H1 (cell line): Measurements from ENCODE around the gene LARP1.

Experiments
- ATF3 ChIP-seq: IDR thresholded peaks from 2 replicates; pipeline ENCODE4 v1.6.1; 2011; ENCODE audit warnings: low read depth, mild to moderate bottlenecking, low read length; ENCODE audit not compliant: insufficient read depth
- EGR1 ChIP-seq: IDR thresholded peaks from 2 replicates; pipeline ENCODE4 v1.6.1; 2011; ENCODE audit warnings: low read depth, low read length, borderline replicate concordance
- EP300 ChIP-seq, 2 experiments: IDR thresholded peaks; 1 replicate in 1 of 2; 2 replicates in 1 of 2; pipeline ENCODE4 v1.6.1; 2011 to 2012; ENCODE audit warnings: low read depth in 2 of 2, low read length in 2 of 2, mild to moderate bottlenecking in 2 of 2, borderline replicate concordance in 1 of 2, inconsistent platforms in 1 of 2, moderate library complexity in 1 of 2
- EZH2 ChIP-seq: fragments of 200-600 bp; sonication (generic); IDR thresholded peaks from 2 replicates; pipeline ENCODE4 v1.7.1; 2012; ENCODE audit warnings: low read depth, mild to moderate bottlenecking, moderate library complexity, low read length, inconsistent platforms; ENCODE audit not compliant: severe bottlenecking
- HDAC2 ChIP-seq, 2 experiments: fragments of 300-600 bp in 1 of 2; sonication (generic) in 1 of 2; IDR thresholded peaks; 2 replicates each; pipeline ENCODE4 v1.6.1; 2011 to 2012; ENCODE audit warnings: low read depth in 2 of 2, low read length in 2 of 2, mild to moderate bottlenecking in 2 of 2, moderate library complexity in 2 of 2, borderline replicate concordance in 1 of 2, inconsistent platforms in 1 of 2
- KDM5A ChIP-seq: fragments of 200-600 bp; IDR thresholded peaks from 2 replicates; pipeline ENCODE4 v1.7.1; 2012; ENCODE audit warnings: mild to moderate bottlenecking, low read length, inconsistent platforms, mixed read lengths
- POLR2A ChIP-seq, 2 experiments: IDR thresholded peaks; 1 replicate in 1 of 2; 2 replicates in 1 of 2; pipeline ENCODE4 v1.6.1; 2011; ENCODE audit warnings: low read depth in 2 of 2, low read length in 2 of 2, mild to moderate bottlenecking in 2 of 2; ENCODE audit errors: control extremely low read depth in 1 of 2
- RAD21 ChIP-seq, 2 experiments: IDR thresholded peaks in 1 of 2; conservative IDR thresholded peaks in 1 of 2; 2 replicates each; pipeline ENCODE4 v1.6.1; 2011; ENCODE audit warnings: low read depth in 2 of 2, low read length in 2 of 2, improper control_type of control experiment in 1 of 2, inconsistent platforms in 1 of 2, mild to moderate bottlenecking in 1 of 2, moderate library complexity in 1 of 2
- RNF2 ChIP-seq: fragments of 200-900, 300-1000 bp; sonication (generic); IDR thresholded peaks from 2 replicates; pipeline ENCODE4 v1.7.1; 2016; ENCODE audit warnings: borderline replicate concordance, low read depth, mild to moderate bottlenecking, antibody characterized with exemption, low read length; ENCODE audit not compliant: poor library complexity, severe bottlenecking; ENCODE audit errors: missing control alignments
- SP1 ChIP-seq: IDR thresholded peaks from 2 replicates; pipeline ENCODE4 v1.6.1; 2011; ENCODE audit warnings: low read depth, low read length
- SP4 ChIP-seq: IDR thresholded peaks from 2 replicates; pipeline ENCODE4 v1.6.1; 2012; ENCODE audit warnings: low read length, inconsistent platforms
- YY1 ChIP-seq: IDR thresholded peaks from 2 replicates; pipeline ENCODE4 v1.6.1; 2011; ENCODE audit warnings: low read depth, mild to moderate bottlenecking, low read length
- ZNF274 ChIP-seq: IDR thresholded peaks from 2 replicates; pipeline ENCODE4 v1.7.0; 2012; ENCODE audit warnings: low read length, borderline replicate concordance; ENCODE audit errors: extremely low read depth
- TF ChIP-seq, protein P1 (sequence below), 3 experiments: IDR thresholded peaks; 1 replicate in 2 of 3; 2 replicates in 1 of 3; pipeline versions ENCODE4 v1.5.1 to v1.6.1; 2011; ENCODE audit warnings: low read length in 3 of 3, mild to moderate bottlenecking in 3 of 3, inconsistent platforms in 2 of 3, low read depth in 1 of 3, moderate library complexity in 1 of 3; ENCODE audit not compliant: insufficient read depth in 1 of 3; ENCODE audit errors: control extremely low read depth in 1 of 3

DNA sequence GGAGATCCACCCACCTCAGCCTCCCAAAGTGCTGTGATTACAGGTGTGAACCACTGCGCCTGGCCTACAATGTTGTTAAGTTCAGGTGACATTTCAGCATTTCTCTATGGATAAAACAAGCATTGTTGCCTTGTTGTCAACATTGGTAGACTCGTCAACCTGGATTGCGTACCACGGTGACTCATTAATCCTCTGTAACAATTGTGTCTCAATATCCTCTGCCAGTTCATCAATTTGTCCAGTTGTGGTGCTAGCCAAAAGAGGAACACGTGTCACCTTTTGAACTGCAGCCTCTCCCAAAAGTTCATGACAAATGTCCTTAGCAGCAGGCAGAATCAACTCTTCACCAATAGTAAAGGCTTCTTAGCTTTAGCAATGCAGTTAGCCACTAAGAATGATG is 46.3 kb upstream of the LARP1 start:
- TF ChIP-seq EZH2, result no peak
- TF ChIP-seq, protein P1, sequence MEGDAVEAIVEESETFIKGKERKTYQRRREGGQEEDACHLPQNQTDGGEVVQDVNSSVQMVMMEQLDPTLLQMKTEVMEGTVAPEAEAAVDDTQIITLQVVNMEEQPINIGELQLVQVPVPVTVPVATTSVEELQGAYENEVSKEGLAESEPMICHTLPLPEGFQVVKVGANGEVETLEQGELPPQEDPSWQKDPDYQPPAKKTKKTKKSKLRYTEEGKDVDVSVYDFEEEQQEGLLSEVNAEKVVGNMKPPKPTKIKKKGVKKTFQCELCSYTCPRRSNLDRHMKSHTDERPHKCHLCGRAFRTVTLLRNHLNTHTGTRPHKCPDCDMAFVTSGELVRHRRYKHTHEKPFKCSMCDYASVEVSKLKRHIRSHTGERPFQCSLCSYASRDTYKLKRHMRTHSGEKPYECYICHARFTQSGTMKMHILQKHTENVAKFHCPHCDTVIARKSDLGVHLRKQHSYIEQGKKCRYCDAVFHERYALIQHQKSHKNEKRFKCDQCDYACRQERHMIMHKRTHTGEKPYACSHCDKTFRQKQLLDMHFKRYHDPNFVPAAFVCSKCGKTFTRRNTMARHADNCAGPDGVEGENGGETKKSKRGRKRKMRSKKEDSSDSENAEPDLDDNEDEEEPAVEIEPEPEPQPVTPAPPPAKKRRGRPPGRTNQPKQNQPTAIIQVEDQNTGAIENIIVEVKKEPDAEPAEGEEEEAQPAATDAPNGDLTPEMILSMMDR (IDR thresholded peaks at IDR 0.05; ENCODE audit: control extremely low read depth in 1 of 3, insufficient read depth in 1 of 3, low read depth in 1 of 3, low read length in 3 of 3), result no peak
- no peak for TF ChIP-seq EP300 (IDR thresholded peaks at IDR 0.05; ENCODE audit: borderline replicate concordance in 1 of 2, low read depth in 2 of 2, low read length in 2 of 2)
- no peak for TF ChIP-seq RNF2
- no peak for TF ChIP-seq ZNF274
- no peak for TF ChIP-seq ATF3
- TF ChIP-seq RAD21 (IDR thresholded peaks at IDR 0.05 in 1 of 2, conservative IDR thresholded peaks at IDR 0.05 in 1 of 2; ENCODE audit: low read depth in 2 of 2, low read length in 2 of 2), result no peak
- no peak for TF ChIP-seq HDAC2 (IDR thresholded peaks at IDR 0.05; ENCODE audit: borderline replicate concordance in 1 of 2, low read depth in 2 of 2, low read length in 2 of 2)
- no peak for TF ChIP-seq EGR1
- no peak for TF ChIP-seq YY1
- no peak for TF ChIP-seq POLR2A (IDR thresholded peaks at IDR 0.05; ENCODE audit: control extremely low read depth in 1 of 2, low read depth in 2 of 2, low read length in 2 of 2)
- TF ChIP-seq KDM5A, result no peak
- TF ChIP-seq SP4, result no peak
- no peak for TF ChIP-seq SP1
